ENCODE data around the gene INSR.
A peak's percentile ranks its signal among the peaks of the same experiment; 100 is the strongest.

INSR gene

GRCh38 chr19:7197119-7197759, 97.0 kb downstream of the INSR start (continued):
- peak; percentile 84 for TF ChIP-seq SP3 (tag by site-specific recombination; IDR thresholded peaks at IDR 0.05)
- TF ChIP-seq ZNF76 (tag by site-specific recombination; IDR thresholded peaks at IDR 0.05; ENCODE audit: borderline replicate concordance, low read depth): peak; percentile 85
- TF ChIP-seq ZNF518A (tag by site-specific recombination; conservative IDR thresholded peaks at IDR 0.05; ENCODE audit: low read depth): no peak
- TF ChIP-seq, protein P1, sequence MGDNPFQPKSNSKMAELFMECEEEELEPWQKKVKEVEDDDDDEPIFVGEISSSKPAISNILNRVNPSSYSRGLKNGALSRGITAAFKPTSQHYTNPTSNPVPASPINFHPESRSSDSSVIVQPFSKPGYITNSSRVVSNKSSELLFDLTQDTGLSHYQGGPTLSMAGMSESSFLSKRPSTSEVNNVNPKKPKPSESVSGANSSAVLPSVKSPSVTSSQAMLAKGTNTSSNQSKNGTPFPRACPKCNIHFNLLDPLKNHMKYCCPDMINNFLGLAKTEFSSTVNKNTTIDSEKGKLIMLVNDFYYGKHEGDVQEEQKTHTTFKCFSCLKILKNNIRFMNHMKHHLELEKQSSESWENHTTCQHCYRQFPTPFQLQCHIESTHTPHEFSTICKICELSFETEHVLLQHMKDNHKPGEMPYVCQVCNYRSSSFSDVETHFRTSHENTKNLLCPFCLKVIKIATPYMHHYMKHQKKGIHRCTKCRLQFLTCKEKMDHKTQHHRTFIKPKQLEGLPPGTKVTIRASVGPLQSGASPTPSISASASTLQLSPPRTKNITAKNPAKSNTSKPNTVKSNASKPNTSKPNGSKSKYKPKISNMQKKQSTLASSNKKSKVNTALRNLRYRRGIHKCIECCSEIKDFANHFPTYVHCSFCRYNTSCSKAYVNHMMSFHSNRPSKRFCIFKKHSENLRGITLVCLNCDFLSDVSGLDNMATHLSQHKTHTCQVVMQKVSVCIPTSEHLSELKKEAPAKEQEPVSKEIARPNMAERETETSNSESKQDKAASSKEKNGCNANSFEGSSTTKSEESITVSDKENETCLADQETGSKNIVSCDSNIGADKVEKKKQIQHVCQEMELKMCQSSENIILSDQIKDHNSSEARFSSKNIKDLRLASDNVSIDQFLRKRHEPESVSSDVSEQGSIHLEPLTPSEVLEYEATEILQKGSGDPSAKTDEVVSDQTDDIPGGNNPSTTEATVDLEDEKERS (tag by site-specific recombination; IDR thresholded peaks at IDR 0.05): no peak
- no peak for TF ChIP-seq BCL11A (tag by site-specific recombination; IDR thresholded peaks at IDR 0.05; ENCODE audit: low read depth)
- TF ChIP-seq, protein P2, sequence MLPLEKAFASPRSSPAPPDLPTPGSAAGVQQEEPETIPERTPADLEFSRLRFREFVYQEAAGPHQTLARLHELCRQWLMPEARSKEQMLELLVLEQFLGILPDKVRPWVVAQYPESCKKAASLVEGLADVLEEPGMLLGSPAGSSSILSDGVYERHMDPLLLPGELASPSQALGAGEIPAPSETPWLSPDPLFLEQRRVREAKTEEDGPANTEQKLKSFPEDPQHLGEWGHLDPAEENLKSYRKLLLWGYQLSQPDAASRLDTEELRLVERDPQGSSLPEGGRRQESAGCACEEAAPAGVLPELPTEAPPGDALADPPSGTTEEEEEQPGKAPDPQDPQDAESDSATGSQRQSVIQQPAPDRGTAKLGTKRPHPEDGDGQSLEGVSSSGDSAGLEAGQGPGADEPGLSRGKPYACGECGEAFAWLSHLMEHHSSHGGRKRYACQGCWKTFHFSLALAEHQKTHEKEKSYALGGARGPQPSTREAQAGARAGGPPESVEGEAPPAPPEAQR (tag by site-specific recombination; IDR thresholded peaks at IDR 0.05): no peak
- TF ChIP-seq IKZF3 (tag by site-specific recombination; IDR thresholded peaks at IDR 0.05): 0 out of 2 replicates have a peak, but pooled peaks have one; percentile 32
- TF ChIP-seq ZNF707 (tag by site-specific recombination; IDR thresholded peaks at IDR 0.05): no peak
- no peak for TF ChIP-seq ZNF501 (tag by site-specific recombination; IDR thresholded peaks at IDR 0.05)
- TF ChIP-seq ZNF311 (tag by site-specific recombination; IDR thresholded peaks at IDR 0.05; ENCODE audit: borderline replicate concordance): no peak
- no peak for TF ChIP-seq ZNF488 (tag by site-specific recombination; IDR thresholded peaks at IDR 0.05)
- no peak for TF ChIP-seq ZNF140 (tag by site-specific recombination; IDR thresholded peaks at IDR 0.05)
- no peak for TF ChIP-seq WT1 (tag by site-specific recombination; IDR thresholded peaks at IDR 0.05)
- TF ChIP-seq, protein P3, sequence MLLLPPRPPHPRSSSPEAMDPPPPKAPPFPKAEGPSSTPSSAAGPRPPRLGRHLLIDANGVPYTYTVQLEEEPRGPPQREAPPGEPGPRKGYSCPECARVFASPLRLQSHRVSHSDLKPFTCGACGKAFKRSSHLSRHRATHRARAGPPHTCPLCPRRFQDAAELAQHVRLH (tag by site-specific recombination; IDR thresholded peaks at IDR 0.05): 0 out of 2 replicates have a peak, but pooled peaks have one; percentile 31
- TF ChIP-seq ZNF639 (tag by site-specific recombination; IDR thresholded peaks at IDR 0.05): peak; percentile 74; the same call in 1 of the 2 replicates
- TF ChIP-seq SALL2 (tag by site-specific recombination; IDR thresholded peaks at IDR 0.05; ENCODE audit: borderline replicate concordance): no peak
- no peak for TF ChIP-seq ZNF18 (tag by site-specific recombination; IDR thresholded peaks at IDR 0.05)
- no peak for TF ChIP-seq ZNF10 (tag by site-specific recombination; IDR thresholded peaks at IDR 0.05)
- TF ChIP-seq ZNF112 (tag by site-specific recombination; IDR thresholded peaks at IDR 0.05): no peak
- no peak for TF ChIP-seq SETDB1 (IDR thresholded peaks at IDR 0.05; ENCODE audit: insufficient read length, low read length)
- peak; percentile 57; the same call in 1 of the 2 replicates for TF ChIP-seq ZNF629 (tag by site-specific recombination; IDR thresholded peaks at IDR 0.05)
- no peak for TF ChIP-seq ZNF148 (tag by site-specific recombination; IDR thresholded peaks at IDR 0.05; ENCODE audit: borderline replicate concordance)
